Central memory CD4-positive, alpha-beta T cell (primary cell): ENCODE measurements around the gene MSX2.

Experiments
- DNase-seq: peaks from one replicate; pipeline ENCODE4 v3.0.0; 2022

MSX2 gene

GRCh38 chr5:174777583-174777982, 53.2 kb downstream of the MSX2 start:
- DNase-seq, result no peak
